ENCODE results near the gene TLL2. TPM values are rescaled to one million over a fixed set of nuclear protein-coding genes. Genes with fewer than 3 reads are reported as not detected.

TLL2 gene
- polyA plus RNA-seq, 5 donors, result 0.21 to 0.50 (median 0.31) TPM

DNA sequence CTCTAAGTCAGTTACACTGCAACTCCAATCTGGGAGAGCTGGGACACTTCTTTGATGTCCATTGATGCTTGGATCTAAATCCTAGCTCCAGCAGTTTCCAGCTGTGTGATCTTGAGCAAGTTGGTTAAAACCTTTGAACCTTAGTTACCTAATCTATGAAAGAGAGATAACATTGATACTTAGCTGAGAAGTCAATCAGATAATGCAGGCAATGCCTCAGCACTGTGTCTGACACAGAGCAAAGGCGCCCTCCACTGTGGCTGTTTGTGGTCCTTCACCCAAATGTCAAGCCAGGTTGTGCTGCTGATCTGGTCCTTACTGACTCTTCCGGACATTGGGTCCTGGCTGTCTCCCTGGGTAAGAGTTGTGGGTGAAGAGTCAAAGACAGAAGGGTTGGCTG, 189.3 kb downstream of the TLL2 start:
- DNase-seq, result no peak

DNA sequence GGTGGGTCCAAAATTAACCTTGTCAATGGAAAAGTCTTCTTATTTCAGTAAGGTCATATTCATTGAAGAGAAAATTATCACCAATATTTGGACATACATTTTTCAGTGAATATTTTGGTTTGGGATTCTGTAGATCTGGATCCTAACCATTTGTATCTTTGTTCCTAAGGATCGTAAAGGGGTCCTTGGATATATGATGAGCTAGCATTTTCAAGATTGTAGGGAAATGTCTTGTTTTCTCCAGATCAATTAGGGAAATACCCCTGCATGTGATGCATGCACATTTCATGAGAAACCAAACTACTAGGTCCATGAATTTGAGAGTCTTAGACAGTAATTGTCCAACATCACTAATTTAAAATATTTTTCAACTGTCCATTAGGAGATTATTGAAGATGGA, 191.5 kb downstream of the TLL2 start:
- DNase-seq, result no peak

DNA sequence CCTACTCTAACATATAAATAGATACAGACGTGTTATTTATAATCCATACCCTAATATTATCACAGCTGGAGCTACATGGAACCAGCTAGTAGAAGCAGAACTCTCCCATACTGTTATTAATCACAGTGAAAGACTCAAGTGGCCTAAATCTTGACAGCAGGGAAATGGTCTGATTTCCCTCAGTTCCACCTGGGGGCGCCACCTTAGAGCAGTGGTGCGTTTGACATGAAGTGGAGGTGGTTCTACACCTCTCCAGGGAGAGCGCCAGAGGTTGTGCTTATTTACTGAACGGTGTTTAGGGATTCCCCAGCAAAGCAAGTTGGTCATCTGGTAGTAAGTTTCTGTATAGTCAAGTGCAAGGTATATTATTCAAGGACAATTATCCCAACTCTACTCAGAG, 191.9 kb downstream of the TLL2 start:
- DNase-seq, result no peak

DNA sequence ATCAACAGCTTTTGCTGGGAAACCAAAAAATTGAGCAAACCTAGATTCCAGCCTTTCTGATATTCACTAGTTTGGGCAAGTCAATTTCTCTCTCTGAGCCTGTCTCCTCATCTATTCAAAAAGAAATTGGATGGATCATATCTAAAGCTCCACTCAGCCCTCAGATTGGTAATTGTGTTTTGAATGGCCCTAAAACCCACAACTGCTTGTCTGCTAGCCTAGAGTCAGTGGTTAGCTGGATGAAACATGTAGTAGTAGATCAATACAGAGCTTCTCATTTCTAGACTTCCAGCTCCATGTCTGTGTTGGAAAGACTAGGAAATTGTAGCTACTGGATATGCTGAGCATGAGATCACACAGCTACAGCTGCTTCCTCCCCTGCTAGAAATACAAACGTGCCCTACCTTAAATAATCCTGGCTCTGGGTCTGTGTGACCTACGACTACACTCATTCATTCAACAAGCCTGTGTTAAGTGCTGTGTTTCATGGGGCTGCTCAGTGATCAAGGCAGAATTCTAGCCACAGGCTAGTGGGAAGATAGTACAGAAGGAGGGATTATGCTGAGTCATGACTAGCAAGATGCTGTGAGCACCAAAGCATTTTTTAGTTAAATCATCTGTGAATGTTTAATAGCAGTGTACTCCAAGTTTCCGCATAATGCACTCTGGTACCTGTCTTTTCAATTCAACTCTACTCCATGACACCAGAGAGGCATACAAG, 193.8 kb downstream of the TLL2 start:
- DNase-seq, result no peak

DNA sequence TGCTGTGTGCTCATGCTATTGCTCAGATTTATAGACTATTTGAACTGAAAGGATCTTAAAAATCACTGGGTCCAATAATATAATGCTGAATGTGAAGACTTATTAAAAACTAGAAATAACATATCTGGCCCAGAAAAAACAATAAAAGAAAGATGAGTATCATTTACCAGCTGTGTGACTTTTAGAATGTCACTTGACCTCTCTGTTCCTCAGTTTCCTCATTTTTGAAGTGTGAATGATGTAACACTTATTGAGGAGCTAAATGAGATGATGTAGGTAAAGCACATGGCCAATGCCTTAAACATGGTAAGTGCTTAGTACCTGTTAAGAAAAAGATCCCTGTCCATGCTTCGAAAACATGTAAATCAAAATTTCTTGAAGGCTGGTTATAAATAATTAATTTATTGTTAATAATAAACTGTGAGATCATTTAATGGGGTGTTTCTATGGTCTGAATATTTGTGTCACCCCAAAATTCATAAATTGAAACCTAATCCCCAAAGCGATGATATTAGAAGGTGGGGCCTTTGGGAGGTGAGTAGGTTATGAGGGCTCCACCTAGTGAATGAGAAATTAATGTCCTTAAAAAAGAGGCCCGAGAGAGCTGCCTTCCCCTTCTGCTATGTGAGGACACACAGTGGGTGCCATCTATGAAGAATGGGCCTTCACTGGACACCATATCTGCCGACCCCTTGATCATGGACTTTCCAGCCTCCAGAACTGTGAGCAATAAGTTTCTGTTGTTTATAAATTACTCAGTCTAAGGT, 196.5 kb downstream of the TLL2 start:
- DNase-seq, result no peak

Other genes starting within 250 kb of the TLL2 start
- 10 to 100 TPM; 11.2 to 17.7 (median 16.9) TPM for gene BLNK, start 242.4 kb downstream of the TLL2 start, polyA plus RNA-seq (ENCODE audit: insufficient read depth in 1 of 5, insufficient read length in 5 of 5, low replicate concordance in 1 of 5)
- under 1 TPM in 3 of 5 donors, not detected in 2; 0.09 to 0.18 (median 0.14) TPM for gene DNTT, start 209.5 kb downstream of the TLL2 start, polyA plus RNA-seq (ENCODE audit: insufficient read depth in 1 of 5, insufficient read length in 5 of 5, low replicate concordance in 1 of 5)
- gene OPALIN, start 154.9 kb downstream of the TLL2 start, polyA plus RNA-seq (ENCODE audit: insufficient read depth in 1 of 5, insufficient read length in 5 of 5, low replicate concordance in 1 of 5), result not detected
- gene TM9SF3, start 73.1 kb upstream of the TLL2 start, polyA plus RNA-seq (ENCODE audit: insufficient read depth in 1 of 5, insufficient read length in 5 of 5, low replicate concordance in 1 of 5), result 100 to 1,000 TPM; 112 to 172 (median 156) TPM
- gene PIK3AP1, start 206.6 kb upstream of the TLL2 start, polyA plus RNA-seq (ENCODE audit: insufficient read depth in 1 of 5, insufficient read length in 5 of 5, low replicate concordance in 1 of 5), result 1 to 10 TPM; 2.8 to 3.9 (median 3.6) TPM